Glutamatergic neuron (in vitro differentiated cells): ENCODE measurements around the gene NDUFS1. TPM values are rescaled to one million over a fixed set of nuclear protein-coding genes. Genes with fewer than 3 reads are reported as not detected.

ENCODE experiments used
- DNase-seq: peaks from one replicate; pipeline ENCODE4 v3.0.0; 2022
- H3K27ac Mint-ChIP-seq: one replicate; pipeline ENCODE4 v1.8.0; 2020; ENCODE audit warnings: mild to moderate bottlenecking, mixed read lengths, inconsistent platforms; ENCODE audit not compliant: unreplicated experiment
- H3K27me3 Mint-ChIP-seq: one replicate; pipeline ENCODE4 v1.8.0; 2020; ENCODE audit warnings: mild to moderate bottlenecking, moderate library complexity, mixed read lengths, inconsistent platforms; ENCODE audit not compliant: unreplicated experiment
- H3K36me3 Mint-ChIP-seq: one replicate; pipeline ENCODE4 v1.8.0; 2020; ENCODE audit warnings: mild to moderate bottlenecking, mixed read lengths, inconsistent platforms; ENCODE audit not compliant: unreplicated experiment
- H3K4me1 Mint-ChIP-seq: one replicate; pipeline ENCODE4 v1.8.0; 2020; ENCODE audit warnings: mild to moderate bottlenecking, low read depth, mixed read lengths, inconsistent platforms; ENCODE audit not compliant: unreplicated experiment
- H3K4me3 Mint-ChIP-seq: one replicate; pipeline ENCODE4 v1.8.0; 2020; ENCODE audit warnings: mild to moderate bottlenecking, mixed read lengths, inconsistent platforms; ENCODE audit not compliant: unreplicated experiment
- H3K9me3 Mint-ChIP-seq: one replicate; pipeline ENCODE4 v1.8.0; 2020; ENCODE audit warnings: mild to moderate bottlenecking, moderate library complexity, mixed read lengths, inconsistent platforms; ENCODE audit not compliant: unreplicated experiment
- CTCF ChIP-seq: fragments of 200-600 bp; sonication (generic); IDR thresholded peaks from one replicate; pipeline ENCODE4 v1.5.0; 2021; ENCODE audit not compliant: partially characterized antibody, unreplicated experiment
- total RNA-seq: library from RNA; stranded (reverse); fragmentation: NEBNext Ultra II Directional; extraction: Animal tissue kit (Norgen Biotek cat#: 25700); gene quantifications from one replicate; pipeline ENCODE4 v1.2.1, GENCODE V29; 2021; ENCODE audit not compliant: unreplicated experiment

The NDUFS1 gene
- total RNA-seq, 1 donor from 2014 or later, result 114 TPM

- Mint-ChIP-seq H3K4me3 (peak overlapping the region; percentile 92), H3K4me1 (peaks cover 15% of the 10 kb centered on the region), H3K27me3 (peaks cover 7% of the 10 kb centered on the region), H3K27ac (peak overlapping the region; percentile 80), H3K36me3 (no peaks in the 10 kb centered on the region), H3K9me3 (peaks cover 12% of the 10 kb centered on the region)
- peak; percentile 45 for DNase-seq
- TF ChIP-seq CTCF, result no peak
These were observed 74.1 kb downstream of the NDUFS1 start for GRCh38 chr2:206084870-206085741.

- no peak for TF ChIP-seq CTCF
- Mint-ChIP-seq H3K27ac (peak overlapping the region; percentile 80), H3K27me3 (peaks cover 7% of the 10 kb centered on the region), H3K4me3 (peak overlapping the region; percentile 92), H3K9me3 (peaks cover 12% of the 10 kb centered on the region), H3K4me1 (peaks cover 18% of the 10 kb centered on the region), H3K36me3 (no peaks in the 10 kb centered on the region)
- DNase-seq, result peak; percentile 61
These were observed 74.8 kb downstream of the NDUFS1 start for GRCh38 chr2:206084439-206084869.

GRCh38 chr2:206083602-206084438, 75.4 kb downstream of the NDUFS1 start:
- Mint-ChIP-seq H3K4me3 (peak overlapping the region; percentile 92), H3K4me1 (peaks cover 15% of the 10 kb centered on the region), H3K9me3 (peaks cover 12% of the 10 kb centered on the region), H3K27ac (peak overlapping the region; percentile 80), H3K36me3 (no peaks in the 10 kb centered on the region), H3K27me3 (peaks cover 7% of the 10 kb centered on the region)
- DNase-seq, result no peak
- no peak for TF ChIP-seq CTCF

GRCh38 chr2:206082298-206082843, 76.9 kb downstream of the NDUFS1 start:
- peaks cover 7% of the 10 kb centered on the region for H3K27me3 Mint-ChIP-seq
- TF ChIP-seq CTCF, result no peak
- no peak overlapping the region for H3K27ac Mint-ChIP-seq
- H3K36me3 Mint-ChIP-seq, result no peaks in the 10 kb centered on the region
- H3K4me3 Mint-ChIP-seq, result no peak overlapping the region
- DNase-seq, result no peak
- peaks cover 12% of the 10 kb centered on the region for H3K9me3 Mint-ChIP-seq
- H3K4me1 Mint-ChIP-seq, result peaks cover 15% of the 10 kb centered on the region
